NCI-H1930 (cell line): ENCODE measurements around the gene ZBTB9.

Experiments used
- DNase-seq, 2 experiments: peaks; one replicate each; lab custom pipeline; 2025; lab: John Stamatoyannopoulos, UW

Gene ZBTB9

GRCh38 chr6:33433544-33434191 lies 20.7 kb upstream of the ZBTB9 start:
- DNase-seq = no peak

- DNase-seq = no peak
Measured at GRCh38 chr6:33434961-33435360, 19.4 kb upstream of the ZBTB9 start.

DNA sequence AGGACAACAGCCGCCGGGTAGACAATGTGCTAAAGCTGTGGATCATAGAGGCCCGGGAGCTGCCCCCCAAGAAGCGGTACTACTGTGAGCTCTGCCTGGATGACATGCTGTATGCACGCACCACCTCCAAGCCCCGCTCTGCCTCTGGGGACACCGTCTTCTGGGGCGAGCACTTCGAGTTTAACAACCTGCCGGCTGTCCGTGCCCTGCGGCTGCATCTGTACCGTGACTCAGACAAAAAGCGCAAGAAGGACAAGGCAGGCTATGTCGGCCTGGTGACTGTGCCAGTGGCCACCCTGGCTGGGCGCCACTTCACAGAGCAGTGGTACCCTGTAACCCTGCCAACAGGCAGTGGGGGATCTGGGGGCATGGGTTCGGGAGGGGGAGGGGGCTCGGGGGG lies 16.7 kb upstream of the ZBTB9 start:
- DNase-seq = no peak

DNA sequence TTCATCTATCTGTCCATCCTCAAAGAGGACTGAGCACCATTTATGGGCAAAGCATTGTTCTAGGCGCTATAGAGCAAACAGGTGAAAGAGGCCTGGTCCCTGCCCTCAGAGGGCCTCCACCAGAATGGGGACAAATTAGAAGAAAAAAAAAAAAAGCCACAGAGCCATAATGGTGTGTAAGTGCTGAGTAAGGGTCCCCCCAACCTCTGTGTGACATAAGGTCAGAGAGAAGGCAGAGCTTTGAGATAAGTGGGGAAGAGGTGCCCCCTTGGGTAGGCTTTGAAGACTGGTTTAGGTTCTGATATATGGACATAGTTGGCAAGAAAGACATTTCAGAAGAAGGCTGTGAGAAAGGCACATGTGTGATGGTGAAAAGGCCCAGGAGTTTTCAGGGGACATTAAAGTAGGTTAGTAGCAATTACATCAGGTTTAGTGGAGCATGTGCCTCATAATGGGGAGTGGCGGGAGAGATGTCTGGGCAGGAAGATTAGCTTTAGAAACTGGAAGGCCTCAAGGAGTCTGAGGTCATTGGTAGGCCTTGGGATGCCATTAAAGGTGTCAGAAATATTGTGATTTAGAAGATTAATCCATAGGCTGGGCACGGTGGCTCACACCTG lies 15.3 kb upstream of the ZBTB9 start:
- no peak for DNase-seq

- no peak for DNase-seq
Measured at GRCh38 chr6:33439956-33440648, 14.3 kb upstream of the ZBTB9 start.

GRCh38 chr6:33440649-33441309 lies 13.6 kb upstream of the ZBTB9 start:
- DNase-seq = no peak

DNA sequence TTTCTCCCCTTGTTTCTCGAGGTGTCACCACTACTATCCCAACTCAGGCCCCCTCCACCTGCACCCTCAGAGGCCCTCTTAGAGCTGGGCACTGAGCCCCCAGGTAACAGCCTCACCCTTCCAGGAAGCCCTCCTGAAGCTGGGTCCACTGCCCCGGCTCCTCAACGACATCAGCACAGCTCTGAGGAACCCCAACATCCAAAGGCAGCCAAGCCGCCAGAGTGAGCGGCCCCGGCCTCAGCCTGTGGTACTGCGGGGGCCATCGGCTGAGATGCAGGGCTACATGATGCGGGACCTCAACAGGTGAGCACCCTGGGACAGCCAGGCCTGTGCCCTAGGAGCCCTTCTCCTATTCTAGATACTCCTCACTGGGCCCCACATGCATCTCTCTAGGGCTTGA lies 12.9 kb upstream of the ZBTB9 start:
- DNase-seq = no peak

GRCh38 chr6:33442283-33442682 lies 12.1 kb upstream of the ZBTB9 start:
- DNase-seq = no peak

- DNase-seq = no peak
Measured at GRCh38 chr6:33443025-33443424, 11.4 kb upstream of the ZBTB9 start.

DNA sequence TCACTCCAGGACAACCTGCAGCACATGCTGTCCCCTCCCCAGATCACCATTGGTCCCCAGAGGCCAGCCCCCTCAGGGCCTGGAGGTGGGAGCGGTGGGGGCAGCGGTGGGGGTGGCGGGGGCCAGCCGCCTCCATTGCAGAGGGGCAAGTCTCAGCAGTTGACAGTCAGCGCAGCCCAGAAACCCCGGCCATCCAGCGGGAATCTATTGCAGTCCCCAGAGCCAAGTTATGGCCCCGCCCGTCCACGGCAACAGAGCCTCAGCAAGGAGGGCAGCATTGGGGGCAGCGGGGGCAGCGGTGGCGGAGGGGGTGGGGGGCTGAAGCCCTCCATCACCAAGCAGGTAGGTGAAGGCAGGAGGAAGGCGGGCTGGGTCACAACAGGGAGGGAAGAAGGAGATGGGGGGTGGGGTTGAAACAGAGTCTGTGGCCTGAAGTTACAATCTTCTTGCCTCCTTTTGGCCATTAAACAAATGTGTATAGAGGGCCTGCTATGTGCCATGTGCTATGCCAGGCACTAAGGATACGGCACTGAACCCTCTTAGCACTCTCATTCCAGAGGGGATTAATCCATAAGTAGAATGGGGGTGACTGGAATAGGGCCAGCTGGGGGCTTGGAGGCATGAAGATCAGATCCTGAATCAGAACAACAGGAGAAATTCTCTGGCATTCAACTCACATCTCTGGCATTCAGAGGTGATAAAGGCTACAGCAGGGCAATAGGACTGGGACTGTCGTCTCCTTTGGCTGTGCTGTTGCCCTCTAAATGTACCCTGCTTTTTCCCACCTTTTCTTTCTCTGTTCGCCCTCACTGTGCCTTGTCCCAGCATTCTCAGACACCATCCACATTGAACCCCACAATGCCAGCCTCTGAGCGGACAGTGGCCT lies 10.5 kb upstream of the ZBTB9 start:
- DNase-seq = no peak

- no peak for DNase-seq
Measured at GRCh38 chr6:33445119-33445603, 9.2 kb upstream of the ZBTB9 start.

- DNase-seq = no peak
Measured at GRCh38 chr6:33446356-33446755, 8.0 kb upstream of the ZBTB9 start.

DNA sequence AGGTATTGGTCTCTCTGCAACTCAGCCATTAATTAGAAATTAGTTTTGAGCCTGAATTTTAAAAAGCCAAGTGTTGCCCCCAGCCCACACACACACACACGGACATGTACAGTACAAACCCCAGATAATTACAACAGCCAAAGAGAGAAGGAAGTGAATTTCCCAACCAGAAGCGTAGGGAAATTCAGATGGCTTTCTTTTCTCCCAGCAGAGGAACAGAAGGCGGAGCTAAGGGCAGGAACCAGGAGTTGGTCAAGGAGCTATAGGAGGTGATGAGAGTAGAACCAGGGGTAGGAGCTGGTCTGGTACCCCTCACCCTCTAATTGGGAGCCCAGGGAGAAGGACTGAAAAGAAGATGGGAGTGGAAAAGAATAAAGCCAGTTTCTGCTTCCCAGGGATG lies 3.9 kb upstream of the ZBTB9 start:
- no peak for DNase-seq

DNA sequence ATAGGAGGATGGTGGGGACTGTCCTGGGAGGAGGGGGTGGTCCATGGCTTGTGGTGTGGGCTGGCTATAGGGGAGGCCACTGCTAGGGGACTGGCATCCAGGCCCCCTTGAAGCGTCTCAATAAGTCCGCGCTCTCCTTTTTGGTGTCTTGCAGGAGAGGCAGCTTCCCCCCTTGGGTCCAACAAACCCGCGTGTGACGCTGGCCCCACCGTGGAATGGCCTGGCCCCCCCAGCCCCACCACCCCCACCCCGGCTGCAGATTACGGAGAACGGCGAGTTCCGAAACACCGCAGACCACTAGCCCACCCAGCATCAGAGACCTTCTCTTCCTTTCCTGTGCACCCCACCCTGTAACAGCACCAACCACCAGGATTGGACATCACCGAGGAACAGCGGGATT lies 2.8 kb upstream of the ZBTB9 start:
- no peak for DNase-seq

- DNase-seq = no peak
Measured at GRCh38 chr6:33452496-33452895, 1.9 kb upstream of the ZBTB9 start.

- no peak for DNase-seq
Measured at GRCh38 chr6:33453393-33454008, 875 bp upstream of the ZBTB9 start.

GRCh38 chr6:33455051-33455450 lies 675 bp downstream of the ZBTB9 start:
- no peak for DNase-seq

GRCh38 chr6:33456156-33456555 lies 1.8 kb downstream of the ZBTB9 start:
- no peak for DNase-seq

DNA sequence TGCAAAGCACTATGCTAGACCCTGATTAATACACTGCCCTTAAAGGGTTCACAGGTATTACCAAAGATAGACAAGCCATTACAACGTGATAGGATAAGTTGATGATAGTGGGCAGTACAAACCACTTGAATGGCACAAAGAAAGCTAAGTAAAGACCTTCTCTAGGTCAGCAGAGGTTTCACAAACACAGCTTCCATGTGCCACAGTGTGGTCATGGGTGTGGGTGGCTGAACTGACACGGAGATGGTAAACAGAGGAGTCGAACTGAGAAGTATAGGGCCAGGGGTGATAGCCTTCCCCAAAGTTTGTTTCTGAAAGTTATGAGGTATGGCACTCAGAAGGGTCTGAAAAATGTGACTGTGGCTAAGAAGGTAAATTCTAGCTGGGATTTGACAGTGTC lies 4.3 kb downstream of the ZBTB9 start:
- DNase-seq = no peak

DNA sequence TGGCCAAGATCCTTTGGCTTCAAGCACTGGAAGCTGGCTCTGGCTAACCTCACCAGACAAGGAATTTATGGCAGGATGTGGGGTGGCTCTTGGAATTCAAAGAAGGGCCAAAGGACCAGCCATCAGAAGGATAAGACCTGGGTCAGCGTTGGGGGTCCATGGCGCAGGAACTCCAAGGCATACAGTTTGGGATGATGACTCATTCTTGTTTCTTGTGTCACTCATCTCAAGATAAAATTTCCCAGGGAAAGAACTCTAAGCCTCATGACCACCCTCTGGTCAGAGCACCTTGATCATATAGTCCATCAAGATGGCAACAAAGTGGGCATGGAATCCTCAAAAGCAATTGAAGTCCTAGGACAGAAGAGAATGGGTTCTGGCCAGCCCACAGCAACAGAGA lies 4.8 kb downstream of the ZBTB9 start:
- DNase-seq = no peak

DNA sequence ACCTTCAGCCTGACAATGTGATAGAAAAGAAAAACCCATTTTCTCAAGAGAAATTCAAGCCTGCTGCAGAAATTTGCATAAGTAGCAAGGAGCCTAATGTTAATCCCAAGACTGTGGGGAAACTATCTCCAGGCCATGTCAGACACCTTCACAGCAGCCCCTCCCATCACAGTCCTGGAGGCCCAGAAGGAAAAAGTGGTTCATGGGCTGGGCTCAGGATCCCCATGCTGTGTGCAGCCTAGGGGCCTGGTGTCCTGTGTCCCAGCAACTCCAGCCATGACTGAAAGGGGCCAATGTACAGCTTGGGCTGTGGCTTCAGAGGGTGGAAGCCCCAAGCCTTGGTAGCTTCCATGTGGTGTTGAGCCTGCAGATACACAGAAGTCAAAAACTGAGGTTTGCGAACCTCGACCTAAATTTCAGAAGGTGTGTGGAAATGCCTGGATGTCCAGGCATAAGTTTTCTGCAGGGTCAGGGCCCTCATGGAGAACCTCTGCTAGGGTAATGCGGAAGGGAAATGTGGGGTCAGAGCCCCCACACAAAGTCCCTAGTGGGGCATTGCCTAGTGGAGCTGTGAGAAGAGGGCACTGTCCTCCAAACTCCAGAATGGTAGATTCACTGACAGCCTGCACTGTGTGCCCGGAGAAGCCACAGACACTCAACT lies 11.8 kb downstream of the ZBTB9 start:
- DNase-seq = no peak
